Measurements from ENCODE around the gene C4orf36.

The C4orf36 gene

GRCh38 chr4:86935566-86935852 lies 43.3 kb upstream of the C4orf36 start:
- H3K4me3 ChIP-seq (replicated peaks; ENCODE audit: low read depth, low read length): peak overlapping the region; percentile 67
- TF ChIP-seq CTCF (IDR thresholded peaks at IDR 0.05; ENCODE audit: low read depth, low read length, missing control alignments): no peak
- DNase-seq (ENCODE audit: extremely low read depth, low read depth): no peak

- peak; percentile 48 for DNase-seq (ENCODE audit: extremely low read depth, low read depth)
- peak; percentile 29 for TF ChIP-seq CTCF (IDR thresholded peaks at IDR 0.05; ENCODE audit: low read depth, low read length, missing control alignments)
- peak within 1 kb of the TSS; percentile 67 for H3K4me3 ChIP-seq (replicated peaks; ENCODE audit: low read depth, low read length)
Observed at GRCh38 chr4:86934771-86935565, 42.7 kb upstream of the C4orf36 start, which contains the start of gene AFF1. TSS of gene AFF1 (plus strand) at chr4:86935011. CDS start at chr4:86948534, 13,523 bp downstream.

GRCh38 chr4:86934147-86934770 lies 42.0 kb upstream of the C4orf36 start:
- H3K4me3 ChIP-seq (replicated peaks; ENCODE audit: low read depth, low read length): peak overlapping the region; percentile 67
- no peak for TF ChIP-seq CTCF (IDR thresholded peaks at IDR 0.05; ENCODE audit: low read depth, low read length, missing control alignments)
- DNase-seq (ENCODE audit: extremely low read depth, low read depth): no peak

GRCh38 chr4:86928400-86929255 lies 36.4 kb upstream of the C4orf36 start:
- no peak for DNase-seq (ENCODE audit: extremely low read depth, low read depth)
- no peak overlapping the region for H3K4me3 ChIP-seq (replicated peaks; ENCODE audit: low read depth, low read length)
- TF ChIP-seq CTCF (IDR thresholded peaks at IDR 0.05; ENCODE audit: low read depth, low read length, missing control alignments): no peak

- no peak overlapping the region for H3K4me3 ChIP-seq (replicated peaks; ENCODE audit: low read depth, low read length)
- DNase-seq (ENCODE audit: extremely low read depth, low read depth): no peak
- TF ChIP-seq CTCF (IDR thresholded peaks at IDR 0.05; ENCODE audit: low read depth, low read length, missing control alignments): no peak
Observed at GRCh38 chr4:86927843-86928395, 35.7 kb upstream of the C4orf36 start.

GRCh38 chr4:86926435-86927086 lies 34.3 kb upstream of the C4orf36 start:
- no peak for DNase-seq (ENCODE audit: extremely low read depth, low read depth)
- TF ChIP-seq CTCF (IDR thresholded peaks at IDR 0.05; ENCODE audit: low read depth, low read length, missing control alignments): no peak
- H3K4me3 ChIP-seq (replicated peaks; ENCODE audit: low read depth, low read length): no peak overlapping the region
